Natural killer cell treated with Interleukin-12 subunit alpha and Interleukin-12 subunit beta and Interleukin-15 and Interleukin-18, amount 100 ng/mL, for 72 hours (primary cell): ENCODE data around the gene PRKAR2A. TPM values are rescaled to one million over a fixed set of nuclear protein-coding genes. Genes with fewer than 3 reads are reported as not detected.
"Not testable (repeated sequence)": the region's sequence is repeated elsewhere in the genome, so short reads cannot be mapped to it uniquely, and the experiment has no call there.

Experiments
- ATAC-seq, 2 donors: fragments of 150-1000 bp; cut with Tn5 transposase in 1 of 2; sonication (Bioruptor Pico), chemical (Tn5 transposase) in 1 of 2; 2 replicates each; pipeline ENCODE4 v1.10.0; 2021
- DNase-seq: peaks from one replicate; pipeline ENCODE4 v3.0.0; 2022; ENCODE audit warnings: low spot score
- H3K27ac Mint-ChIP-seq, 2 donors: 1 replicate in 1 of 2; 2 replicates in 1 of 2; pipeline ENCODE4 v1.8.0; 2022; ENCODE audit warnings: mixed read lengths in 2 of 2, mild to moderate bottlenecking in 1 of 2, moderate library complexity in 1 of 2
- H3K27me3 Mint-ChIP-seq, 2 donors: 1 replicate in 1 of 2; 2 replicates in 1 of 2; pipeline ENCODE4 v1.8.0; 2022; ENCODE audit warnings: mixed read lengths in 2 of 2
- H3K36me3 Mint-ChIP-seq: one replicate; pipeline ENCODE4 v1.8.0; 2022; ENCODE audit warnings: mixed read lengths
- H3K4me1 Mint-ChIP-seq, 2 donors: 1 replicate in 1 of 2; 2 replicates in 1 of 2; pipeline ENCODE4 v1.8.0; 2022; ENCODE audit warnings: low read depth in 2 of 2, mixed read lengths in 2 of 2, mild to moderate bottlenecking in 1 of 2
- H3K4me3 Mint-ChIP-seq: one replicate; pipeline ENCODE4 v1.8.0; 2022; ENCODE audit warnings: mixed read lengths
- H3K9me3 Mint-ChIP-seq: 2 replicates; pipeline ENCODE4 v1.8.0; 2022; ENCODE audit warnings: mixed read lengths
- total RNA-seq, 2 donors: library from RNA; stranded (reverse); gene quantifications; one replicate each; pipeline ENCODE4 v1.2.3, GENCODE V29; 2022

The PRKAR2A gene
- total RNA-seq, 2 donors from 2014 or later, result 46.0 to 46.4 TPM

- Mint-ChIP-seq H3K4me1 (peaks cover 26 to 27% of the 10 kb centered on the region in 2 donors), H3K4me3 (no peak overlapping the region), H3K27ac (no peak overlapping the region), H3K27me3 (no peaks in the 10 kb centered on the region), H3K36me3 (no peaks in the 10 kb centered on the region), H3K9me3 (no peaks in the 10 kb centered on the region)
- DNase-seq (no peak), ATAC-seq (no peak)
Observed at GRCh38 chr3:48820612-48821324, 26.9 kb downstream of the PRKAR2A start.

- Mint-ChIP-seq H3K27ac (peak overlapping the region in 1 of 2 donors; percentile 37), H3K4me3 (peak overlapping the region; percentile 17), H3K27me3 (no peaks in the 10 kb centered on the region), H3K4me1 (peaks cover 26 to 27% of the 10 kb centered on the region in 2 donors), H3K9me3 (no peaks in the 10 kb centered on the region), H3K36me3 (no peaks in the 10 kb centered on the region)
- ATAC-seq, result peak; percentile 52 to 60
- no peak for DNase-seq
Observed at GRCh38 chr3:48819234-48820221, 28.1 kb downstream of the PRKAR2A start.

- Mint-ChIP-seq H3K4me1 (peaks cover 19 to 28% of the 10 kb centered on the region in 2 donors), H3K9me3 (no peaks in the 10 kb centered on the region), H3K27me3 (no peaks in the 10 kb centered on the region), H3K27ac (peak overlapping the region; percentile 73 to 80), H3K36me3 (peaks cover 6% of the 10 kb centered on the region), H3K4me3 (peak overlapping the region; percentile 31)
- DNase-seq (no peak), ATAC-seq (no peak)
Observed at GRCh38 chr3:48811524-48811923, 36.1 kb downstream of the PRKAR2A start.

- Mint-ChIP-seq H3K9me3 (no peaks in the 10 kb centered on the region), H3K36me3 (no peaks in the 10 kb centered on the region), H3K27ac (no peak overlapping the region), H3K4me3 (no peak overlapping the region), H3K27me3 (no peaks in the 10 kb centered on the region), H3K4me1 (peaks cover 8 to 14% of the 10 kb centered on the region in 2 donors)
- ATAC-seq (no peak), DNase-seq (no peak)
Observed at GRCh38 chr3:48804930-48805329, 42.7 kb downstream of the PRKAR2A start.

DNA sequence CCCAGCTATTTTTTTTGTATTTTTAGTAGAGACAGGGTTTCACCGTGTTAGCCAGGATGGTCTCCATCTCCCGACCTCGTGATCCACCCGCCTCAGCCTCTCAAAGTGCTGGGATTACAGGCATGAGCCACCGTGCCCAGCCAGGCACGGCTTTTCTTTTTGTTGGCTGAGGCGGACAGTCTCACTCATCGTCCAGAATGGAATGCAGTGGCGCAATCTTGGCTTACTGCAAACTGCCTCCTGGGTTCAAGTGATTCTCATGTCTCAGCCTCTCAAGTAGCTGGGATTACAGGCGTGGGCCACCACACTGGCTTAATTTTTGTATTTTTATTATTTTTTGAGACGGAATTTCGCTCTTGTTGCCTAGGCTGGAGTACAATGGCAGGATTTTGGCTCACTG is 46.8 kb downstream of the PRKAR2A start:
- not testable (repeated sequence) for H3K36me3 Mint-ChIP-seq, DNase-seq, H3K4me3 Mint-ChIP-seq, ATAC-seq, H3K9me3 Mint-ChIP-seq, H3K27ac Mint-ChIP-seq, H3K27me3 Mint-ChIP-seq
- peaks cover 8 to 16% of the 10 kb centered on the region in 2 donors for H3K4me1 Mint-ChIP-seq

DNA sequence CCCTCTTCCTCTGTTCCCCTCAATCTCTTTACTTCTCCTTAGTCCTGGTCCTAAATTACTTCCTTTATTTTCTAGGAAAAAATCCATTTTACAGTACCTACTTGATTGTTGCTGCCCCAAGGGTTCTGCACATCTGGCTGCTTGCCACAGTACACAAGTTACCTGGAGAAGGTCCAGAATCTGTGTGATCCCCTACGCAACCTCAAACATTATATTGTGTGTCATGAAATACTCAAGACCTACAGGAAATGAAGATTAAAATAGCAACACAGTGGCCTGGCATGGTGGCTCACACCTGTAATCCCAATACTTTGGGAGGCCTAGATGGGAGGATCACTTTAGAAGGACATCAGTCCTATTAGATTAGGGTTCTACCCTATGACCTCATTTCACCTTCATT is 48.7 kb downstream of the PRKAR2A start:
- Mint-ChIP-seq H3K36me3 (no peaks in the 10 kb centered on the region), H3K27me3 (no peaks in the 10 kb centered on the region), H3K4me3 (no peak overlapping the region), H3K4me1 (peaks cover 3 to 11% of the 10 kb centered on the region in 2 donors), H3K27ac (no peak overlapping the region), H3K9me3 (no peaks in the 10 kb centered on the region)
- ATAC-seq (no peak), DNase-seq (no peak)

- Mint-ChIP-seq H3K4me3 (no peak overlapping the region), H3K4me1 (peaks cover 3 to 7% of the 10 kb centered on the region in 2 donors), H3K9me3 (no peaks in the 10 kb centered on the region), H3K27me3 (no peaks in the 10 kb centered on the region), H3K36me3 (no peaks in the 10 kb centered on the region), H3K27ac (no peak overlapping the region)
- DNase-seq, result no peak
- no peak for ATAC-seq
Observed at GRCh38 chr3:48797626-48798025, 50.0 kb downstream of the PRKAR2A start.

DNA sequence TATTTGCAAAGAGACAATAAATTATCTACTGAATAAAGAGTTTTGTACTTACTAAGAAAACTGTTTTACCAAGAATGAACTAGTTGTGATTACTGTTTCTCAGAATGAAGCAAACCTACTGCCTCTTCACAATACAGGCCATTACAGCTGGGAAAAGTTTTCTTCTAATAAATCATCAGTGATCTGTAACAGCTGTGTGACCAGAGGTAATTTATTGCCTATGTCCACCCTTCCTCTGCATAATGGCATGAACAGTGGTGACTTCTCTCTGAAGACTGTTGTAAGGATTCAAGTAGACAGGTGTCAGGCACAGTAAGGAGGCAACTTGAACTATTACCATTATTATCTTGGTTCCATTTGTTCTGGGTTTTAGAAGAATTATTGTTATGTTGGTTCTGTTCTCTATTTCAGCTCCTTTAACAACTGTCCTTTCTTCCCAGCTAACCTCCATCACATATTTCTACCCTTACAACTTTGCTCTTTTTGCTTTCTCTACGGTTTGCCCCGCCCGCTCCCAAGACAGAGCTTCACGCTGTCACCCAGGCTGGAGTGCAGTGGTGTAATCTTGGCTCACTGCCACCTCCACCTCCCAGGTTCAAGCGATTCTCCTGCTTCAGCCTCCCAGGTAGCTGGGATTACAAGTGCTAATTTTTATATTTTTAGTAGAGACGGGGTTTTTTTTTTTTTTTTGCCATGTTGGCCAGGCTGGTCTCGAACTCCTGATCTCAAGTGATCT is 51.5 kb downstream of the PRKAR2A start:
- ATAC-seq (no peak), DNase-seq (no peak)
- no peaks in the 10 kb centered on the region for H3K36me3 Mint-ChIP-seq
- no peaks in the 10 kb centered on the region for H3K27me3 Mint-ChIP-seq
- H3K4me3 Mint-ChIP-seq, result no peak overlapping the region
- peaks cover 3 to 5% of the 10 kb centered on the region in 2 donors for H3K4me1 Mint-ChIP-seq
- no peaks in the 10 kb centered on the region for H3K9me3 Mint-ChIP-seq
- H3K27ac Mint-ChIP-seq, result peak overlapping the region in 1 of 2 donors; percentile 44

DNA sequence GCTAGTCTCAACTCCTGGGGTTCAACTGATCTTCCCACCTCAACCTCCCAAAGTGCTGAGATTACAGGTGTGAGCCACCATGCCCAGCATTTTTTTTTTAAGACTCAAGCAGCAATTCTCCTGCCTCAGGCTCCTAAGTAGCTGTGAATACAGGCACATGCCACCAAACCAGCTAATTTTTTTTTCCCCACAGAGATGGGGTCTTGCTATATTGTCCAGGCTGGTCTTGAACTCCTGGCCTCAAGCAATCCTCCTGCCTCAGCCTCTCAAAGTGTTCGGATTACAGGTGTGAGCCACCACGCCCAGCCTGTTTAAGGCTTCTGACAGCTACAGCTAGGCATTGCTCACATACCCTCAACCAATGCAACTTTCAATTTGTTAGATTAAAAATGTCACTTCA is 54.2 kb downstream of the PRKAR2A start:
- not testable (repeated sequence) for H3K9me3 Mint-ChIP-seq, H3K27me3 Mint-ChIP-seq

DNA sequence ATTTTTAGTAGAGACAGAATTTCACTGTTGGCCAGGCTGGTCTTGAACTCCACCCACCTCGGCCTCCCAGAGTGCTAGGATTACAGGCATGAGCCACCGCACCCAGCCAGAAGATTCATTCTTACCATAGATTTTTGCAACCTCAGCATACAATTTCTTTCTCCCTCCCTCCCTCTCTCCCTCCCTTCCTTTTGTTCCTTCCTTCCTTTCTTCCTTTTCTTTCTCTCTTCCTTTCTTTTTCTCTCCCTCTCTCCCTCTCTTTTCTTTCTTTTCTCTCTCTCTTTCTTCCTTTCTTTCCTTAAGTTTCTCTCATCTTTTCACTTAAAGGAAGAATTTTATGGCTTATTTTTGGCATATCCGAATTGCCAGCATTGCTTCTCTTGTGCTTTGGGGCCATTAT is 58.0 kb downstream of the PRKAR2A start:
- Mint-ChIP-seq H3K36me3 (peaks cover 7% of the 10 kb centered on the region), H3K9me3 (no peaks in the 10 kb centered on the region), H3K4me1 (peaks cover 13 to 15% of the 10 kb centered on the region in 2 donors), H3K4me3 (no peak overlapping the region), H3K27ac (peak overlapping the region in 1 of 2 donors; percentile 43), H3K27me3 (no peaks in the 10 kb centered on the region)
- no peak for ATAC-seq
- no peak for DNase-seq

More for the DNA sequence above, 54.2 kb downstream of the PRKAR2A start:
- not testable (repeated sequence) for H3K27ac Mint-ChIP-seq, ATAC-seq, H3K4me3 Mint-ChIP-seq, DNase-seq, H3K36me3 Mint-ChIP-seq
- H3K4me1 Mint-ChIP-seq, result peaks cover 12 to 15% of the 10 kb centered on the region in 2 donors

DNA sequence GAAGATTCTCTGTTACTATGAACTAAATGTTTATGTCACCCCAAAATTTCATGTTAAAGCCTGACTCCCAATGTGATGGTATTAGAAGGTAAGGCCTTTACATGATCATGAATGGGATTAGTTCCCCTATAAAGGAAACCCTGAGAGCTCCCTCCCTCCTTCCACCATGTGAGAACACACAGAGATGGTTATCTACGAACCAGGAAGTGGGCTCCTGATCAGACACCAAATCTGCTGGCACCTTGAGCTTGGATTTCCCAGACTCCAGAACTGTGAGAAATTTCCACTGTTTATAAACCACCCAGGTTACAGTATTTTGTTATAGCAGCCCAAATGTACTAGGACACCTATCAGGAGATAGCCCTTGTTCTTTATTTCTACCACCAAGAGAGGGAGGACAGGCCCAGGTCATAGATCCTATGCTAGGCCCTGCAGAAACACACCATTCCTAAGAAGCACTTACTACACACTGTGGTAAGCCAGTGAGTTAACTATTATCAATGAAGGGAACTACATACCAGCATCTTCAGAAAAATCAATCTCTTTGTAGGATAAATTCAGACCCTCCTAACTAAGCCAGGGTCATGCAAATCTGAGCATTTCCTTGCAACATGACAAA is 59.0 kb downstream of the PRKAR2A start:
- ATAC-seq, result no peak
- DNase-seq, result no peak
- Mint-ChIP-seq H3K27me3 (no peaks in the 10 kb centered on the region), H3K36me3 (peaks cover 11% of the 10 kb centered on the region), H3K4me3 (no peak overlapping the region), H3K9me3 (no peaks in the 10 kb centered on the region), H3K27ac (peak overlapping the region; percentile 26 to 59), H3K4me1 (peaks cover 13 to 15% of the 10 kb centered on the region in 2 donors)

DNA sequence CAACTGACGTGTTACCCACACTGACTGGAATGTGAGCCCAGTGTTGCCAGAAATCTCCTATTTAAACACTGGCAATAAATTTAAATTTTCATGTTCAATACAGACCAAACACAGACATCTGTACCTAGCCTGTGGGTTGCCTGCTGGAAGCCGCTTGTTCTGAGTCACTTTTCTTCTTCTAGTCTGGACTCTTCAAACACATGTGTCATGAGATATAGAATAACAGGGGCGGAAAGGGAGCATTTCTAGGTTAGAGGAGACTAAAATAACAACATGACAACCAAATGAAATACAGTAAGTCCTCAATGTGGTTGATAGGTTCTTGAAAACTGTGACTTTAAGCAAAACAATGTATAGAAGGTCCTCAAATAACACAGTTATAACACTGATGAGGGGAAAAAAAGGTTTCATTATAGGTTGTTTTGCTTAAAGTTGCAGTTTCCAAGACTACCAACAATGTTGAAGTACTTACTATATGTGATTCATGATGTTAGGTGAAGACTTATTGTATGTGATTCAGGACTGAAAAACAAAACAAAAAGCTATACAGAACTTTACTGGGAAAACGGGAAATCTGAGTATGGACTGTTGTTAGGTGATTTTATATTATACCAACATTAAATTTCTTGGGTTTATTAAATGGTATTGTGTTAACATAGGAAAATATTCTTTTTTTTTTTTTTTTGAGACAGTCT is 63.1 kb downstream of the PRKAR2A start:
- no peak for DNase-seq
- Mint-ChIP-seq H3K27me3 (no peaks in the 10 kb centered on the region), H3K27ac (no peak overlapping the region)

More for the DNA sequence above, 63.1 kb downstream of the PRKAR2A start:
- no peak for ATAC-seq
- no peak overlapping the region for H3K4me3 Mint-ChIP-seq
- H3K9me3 Mint-ChIP-seq, result no peaks in the 10 kb centered on the region
- peaks cover 10% of the 10 kb centered on the region for H3K36me3 Mint-ChIP-seq
- H3K4me1 Mint-ChIP-seq, result peaks cover 8 to 11% of the 10 kb centered on the region in 2 donors
